ENCODE data around the gene EFL1. TPM values are rescaled to one million over a fixed set of nuclear protein-coding genes. Genes with fewer than 3 reads are reported as not detected.

EFL1 gene
- total and polyA plus RNA-seq, 4 donors: 3.2 to 10.1 (median 6.1) TPM

DNA sequence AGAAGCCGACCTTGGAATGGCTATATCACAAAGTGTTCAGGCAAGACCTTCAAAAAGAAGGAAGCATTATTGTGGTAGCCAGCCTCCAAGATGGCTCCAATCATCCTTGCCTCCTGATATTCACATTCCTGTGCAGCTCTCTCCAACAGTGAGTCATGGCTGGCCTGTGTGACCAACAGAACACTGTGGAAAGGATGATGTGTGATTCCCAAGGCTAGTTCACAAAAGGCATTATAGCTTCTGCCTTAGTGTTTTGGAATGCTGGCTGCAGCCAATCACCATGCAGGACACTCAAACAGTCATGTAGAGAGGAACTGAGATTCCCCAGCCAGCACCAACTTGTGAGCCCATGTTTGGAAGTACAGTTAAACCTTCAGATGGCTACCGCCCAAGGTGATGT lies 102.6 kb downstream of the EFL1 start (continued):
- TF ChIP-seq, protein P1, sequence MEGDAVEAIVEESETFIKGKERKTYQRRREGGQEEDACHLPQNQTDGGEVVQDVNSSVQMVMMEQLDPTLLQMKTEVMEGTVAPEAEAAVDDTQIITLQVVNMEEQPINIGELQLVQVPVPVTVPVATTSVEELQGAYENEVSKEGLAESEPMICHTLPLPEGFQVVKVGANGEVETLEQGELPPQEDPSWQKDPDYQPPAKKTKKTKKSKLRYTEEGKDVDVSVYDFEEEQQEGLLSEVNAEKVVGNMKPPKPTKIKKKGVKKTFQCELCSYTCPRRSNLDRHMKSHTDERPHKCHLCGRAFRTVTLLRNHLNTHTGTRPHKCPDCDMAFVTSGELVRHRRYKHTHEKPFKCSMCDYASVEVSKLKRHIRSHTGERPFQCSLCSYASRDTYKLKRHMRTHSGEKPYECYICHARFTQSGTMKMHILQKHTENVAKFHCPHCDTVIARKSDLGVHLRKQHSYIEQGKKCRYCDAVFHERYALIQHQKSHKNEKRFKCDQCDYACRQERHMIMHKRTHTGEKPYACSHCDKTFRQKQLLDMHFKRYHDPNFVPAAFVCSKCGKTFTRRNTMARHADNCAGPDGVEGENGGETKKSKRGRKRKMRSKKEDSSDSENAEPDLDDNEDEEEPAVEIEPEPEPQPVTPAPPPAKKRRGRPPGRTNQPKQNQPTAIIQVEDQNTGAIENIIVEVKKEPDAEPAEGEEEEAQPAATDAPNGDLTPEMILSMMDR (IDR thresholded peaks at IDR 0.05; ENCODE audit: low read depth, low read length, missing input control): no peak
- TF ChIP-seq RXRA (IDR thresholded peaks at IDR 0.05) (no peak), SP1 (IDR thresholded peaks at IDR 0.05) (no peak), FOXA2 (IDR thresholded peaks at IDR 0.05) (no peak), YY1 (IDR thresholded peaks at IDR 0.05) (no peak), GABPA (IDR thresholded peaks at IDR 0.05 in 1 of 2, conservative IDR thresholded peaks at IDR 0.05 in 1 of 2) (no peak)

DNA sequence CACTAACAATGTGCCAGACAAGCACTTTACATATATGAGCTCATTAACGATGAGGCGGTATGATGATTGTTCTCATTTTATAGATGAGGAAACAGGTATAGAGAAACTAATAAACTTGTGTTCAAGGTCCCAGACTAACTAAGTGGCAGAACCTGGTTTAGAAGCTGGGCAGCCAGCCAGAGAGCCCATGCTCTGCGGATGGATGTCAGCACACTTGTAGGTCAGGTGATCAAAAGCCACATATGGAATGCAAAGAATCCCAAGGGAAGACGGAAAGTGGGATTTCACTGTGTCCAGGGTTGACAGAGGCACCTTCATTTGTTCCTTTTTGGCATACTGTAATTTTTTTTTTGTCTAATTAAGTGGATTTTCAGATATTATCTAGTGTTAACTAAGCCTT lies 103.7 kb downstream of the EFL1 start:
- H3K9me3 ChIP-seq (ENCODE audit: control insufficient read depth in 4 of 4, low read length in 3 of 4): no peaks in the 10 kb centered on the region
- H3K27ac ChIP-seq (ENCODE audit: low read depth in 1 of 2, low read length in 2 of 2): no peak overlapping the region
- TF ChIP-seq, protein P2, sequence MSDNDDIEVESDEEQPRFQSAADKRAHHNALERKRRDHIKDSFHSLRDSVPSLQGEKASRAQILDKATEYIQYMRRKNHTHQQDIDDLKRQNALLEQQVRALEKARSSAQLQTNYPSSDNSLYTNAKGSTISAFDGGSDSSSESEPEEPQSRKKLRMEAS (IDR thresholded peaks at IDR 0.05): no peak
- TF ChIP-seq, protein P1 (IDR thresholded peaks at IDR 0.05; ENCODE audit: low read depth, low read length, missing input control): no peak
- TF ChIP-seq NR2F2 (IDR thresholded peaks at IDR 0.05) (no peak), EGR1 (IDR thresholded peaks at IDR 0.05; ENCODE audit: low read depth in 2 of 2) (no peak), YY1 (IDR thresholded peaks at IDR 0.05) (no peak), FOXA2 (IDR thresholded peaks at IDR 0.05) (no peak), GABPA (IDR thresholded peaks at IDR 0.05 in 1 of 2, conservative IDR thresholded peaks at IDR 0.05 in 1 of 2) (no peak), HNF4A (conservative IDR thresholded peaks at IDR 0.05) (no peak), RAD21 (IDR thresholded peaks at IDR 0.05) (no peak), RXRA (IDR thresholded peaks at IDR 0.05) (no peak), JUND (IDR thresholded peaks at IDR 0.05) (no peak), SP1 (IDR thresholded peaks at IDR 0.05) (no peak), TAF1 (conservative IDR thresholded peaks at IDR 0.05) (no peak), FOXA1 (IDR thresholded peaks at IDR 0.05) (no peak), HNF4G (IDR thresholded peaks at IDR 0.05) (no peak)
- TF ChIP-seq, protein P3, sequence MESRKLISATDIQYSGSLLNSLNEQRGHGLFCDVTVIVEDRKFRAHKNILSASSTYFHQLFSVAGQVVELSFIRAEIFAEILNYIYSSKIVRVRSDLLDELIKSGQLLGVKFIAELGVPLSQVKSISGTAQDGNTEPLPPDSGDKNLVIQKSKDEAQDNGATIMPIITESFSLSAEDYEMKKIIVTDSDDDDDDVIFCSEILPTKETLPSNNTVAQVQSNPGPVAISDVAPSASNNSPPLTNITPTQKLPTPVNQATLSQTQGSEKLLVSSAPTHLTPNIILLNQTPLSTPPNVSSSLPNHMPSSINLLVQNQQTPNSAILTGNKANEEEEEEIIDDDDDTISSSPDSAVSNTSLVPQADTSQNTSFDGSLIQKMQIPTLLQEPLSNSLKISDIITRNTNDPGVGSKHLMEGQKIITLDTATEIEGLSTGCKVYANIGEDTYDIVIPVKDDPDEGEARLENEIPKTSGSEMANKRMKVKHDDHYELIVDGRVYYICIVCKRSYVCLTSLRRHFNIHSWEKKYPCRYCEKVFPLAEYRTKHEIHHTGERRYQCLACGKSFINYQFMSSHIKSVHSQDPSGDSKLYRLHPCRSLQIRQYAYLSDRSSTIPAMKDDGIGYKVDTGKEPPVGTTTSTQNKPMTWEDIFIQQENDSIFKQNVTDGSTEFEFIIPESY (IDR thresholded peaks at IDR 0.05): no peak
- TF ChIP-seq, protein P4, sequence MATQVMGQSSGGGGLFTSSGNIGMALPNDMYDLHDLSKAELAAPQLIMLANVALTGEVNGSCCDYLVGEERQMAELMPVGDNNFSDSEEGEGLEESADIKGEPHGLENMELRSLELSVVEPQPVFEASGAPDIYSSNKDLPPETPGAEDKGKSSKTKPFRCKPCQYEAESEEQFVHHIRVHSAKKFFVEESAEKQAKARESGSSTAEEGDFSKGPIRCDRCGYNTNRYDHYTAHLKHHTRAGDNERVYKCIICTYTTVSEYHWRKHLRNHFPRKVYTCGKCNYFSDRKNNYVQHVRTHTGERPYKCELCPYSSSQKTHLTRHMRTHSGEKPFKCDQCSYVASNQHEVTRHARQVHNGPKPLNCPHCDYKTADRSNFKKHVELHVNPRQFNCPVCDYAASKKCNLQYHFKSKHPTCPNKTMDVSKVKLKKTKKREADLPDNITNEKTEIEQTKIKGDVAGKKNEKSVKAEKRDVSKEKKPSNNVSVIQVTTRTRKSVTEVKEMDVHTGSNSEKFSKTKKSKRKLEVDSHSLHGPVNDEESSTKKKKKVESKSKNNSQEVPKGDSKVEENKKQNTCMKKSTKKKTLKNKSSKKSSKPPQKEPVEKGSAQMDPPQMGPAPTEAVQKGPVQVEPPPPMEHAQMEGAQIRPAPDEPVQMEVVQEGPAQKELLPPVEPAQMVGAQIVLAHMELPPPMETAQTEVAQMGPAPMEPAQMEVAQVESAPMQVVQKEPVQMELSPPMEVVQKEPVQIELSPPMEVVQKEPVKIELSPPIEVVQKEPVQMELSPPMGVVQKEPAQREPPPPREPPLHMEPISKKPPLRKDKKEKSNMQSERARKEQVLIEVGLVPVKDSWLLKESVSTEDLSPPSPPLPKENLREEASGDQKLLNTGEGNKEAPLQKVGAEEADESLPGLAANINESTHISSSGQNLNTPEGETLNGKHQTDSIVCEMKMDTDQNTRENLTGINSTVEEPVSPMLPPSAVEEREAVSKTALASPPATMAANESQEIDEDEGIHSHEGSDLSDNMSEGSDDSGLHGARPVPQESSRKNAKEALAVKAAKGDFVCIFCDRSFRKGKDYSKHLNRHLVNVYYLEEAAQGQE (IDR thresholded peaks at IDR 0.05): no peak
- TF ChIP-seq, protein P5, sequence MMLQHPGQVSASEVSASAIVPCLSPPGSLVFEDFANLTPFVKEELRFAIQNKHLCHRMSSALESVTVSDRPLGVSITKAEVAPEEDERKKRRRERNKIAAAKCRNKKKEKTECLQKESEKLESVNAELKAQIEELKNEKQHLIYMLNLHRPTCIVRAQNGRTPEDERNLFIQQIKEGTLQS (IDR thresholded peaks at IDR 0.05): no peak
- no peaks in the 10 kb centered on the region for H3K4me1 ChIP-seq (ENCODE audit: control insufficient read depth in 4 of 4, insufficient read depth in 4 of 4, low read length in 3 of 4)
- H3K36me3 ChIP-seq (ENCODE audit: control insufficient read depth in 4 of 4, insufficient read depth in 3 of 4, low read depth in 1 of 4, low read length in 3 of 4): peaks cover 0 to 18% (median 10%) of the 10 kb centered on the region in 4 donors
- no peak overlapping the region for H3K9ac ChIP-seq (ENCODE audit: low read depth in 1 of 2, low read length in 2 of 2)
- no peak for DNase-seq (ENCODE audit: low spot score)
- H3K4me3 ChIP-seq (ENCODE audit: low read depth in 1 of 3, low read length in 3 of 3): no peak overlapping the region
- H3K27me3 ChIP-seq (ENCODE audit: control insufficient read depth in 4 of 4, insufficient read depth in 4 of 4, low read length in 3 of 4): no peaks in the 10 kb centered on the region
- WGBS: 96% methylated on average over 4 of the region's 4 CpGs

Data from liver (tissue), 9 donors.